Heart left ventricle (tissue), 16 donors: ENCODE measurements around the gene MACF1. TPM values are rescaled to one million over a fixed set of nuclear protein-coding genes. Genes with fewer than 3 reads are reported as not detected.

Experiments used
- ATAC-seq, 4 donors: fragments of 200-7000 bp; cut with Tn5 transposase; one replicate each; pipeline ENCODE4 v1.9.1; 2020 to 2022; ENCODE audit warnings: moderate library complexity in 4 of 4, mild to moderate bottlenecking in 3 of 4, moderate number of reproducible peaks in 1 of 4
- DNase-seq, 5 donors: peaks; one replicate each; pipeline ENCODE4 v3.0.0-alpha.2; 2020
- H3K27ac ChIP-seq, 12 donors: fragments of 200-600 bp; sonication (generic) in 4 of 12; one replicate each; pipeline versions ENCODE4 v1.5.0 to v1.8.0; 2016 to 2022; ENCODE audit warnings: mild to moderate bottlenecking in 2 of 12
- H3K27me3 ChIP-seq, 9 donors: fragments of 200-600 bp; sonication (generic) in 2 of 9; one replicate each; pipeline versions ENCODE4 v1.5.1 to v1.8.0; 2016 to 2022; ENCODE audit warnings: mild to moderate bottlenecking in 3 of 9
- H3K36me3 ChIP-seq, 9 donors: fragments of 200-600 bp; sonication (generic) in 2 of 9; one replicate each; pipeline versions ENCODE4 v1.5.0 to v1.8.0; 2018 to 2022; ENCODE audit warnings: mild to moderate bottlenecking in 2 of 9
- H3K4me1 ChIP-seq, 12 donors: fragments of 200-600 bp; sonication (generic) in 4 of 12; one replicate each; pipeline versions ENCODE4 v1.5.0 to v1.8.0; 2016 to 2022; ENCODE audit warnings: mild to moderate bottlenecking in 3 of 12
- H3K4me3 ChIP-seq, 12 donors: fragments of 200-600 bp; sonication (generic) in 4 of 12; one replicate each; pipeline versions ENCODE4 v1.5.0 to v1.8.0; 2017 to 2022; ENCODE audit warnings: mild to moderate bottlenecking in 9 of 12, moderate library complexity in 4 of 12
- H3K9me3 ChIP-seq, 12 donors: fragments of 200-600 bp; sonication (generic) in 4 of 12; one replicate each; pipeline versions ENCODE4 v1.5.0 to v1.8.0; 2016 to 2022; ENCODE audit warnings: mild to moderate bottlenecking in 1 of 12
- POLR2A ChIP-seq, 2 donors: fragments of 450-650 bp; IDR thresholded peaks; one replicate each; pipeline ENCODE4 v1.6.1; 2017; ENCODE audit warnings: antibody characterized with exemption in 2 of 2, mild to moderate bottlenecking in 2 of 2, moderate library complexity in 2 of 2
- WGBS, 4 donors: extraction: QIAGEN DNeasy Blood & Tissue Kit in 2 of 4; methylation state at CpG; one replicate each; pipeline versions ENCODE4 v1.1.5 to v1.1.7; 2013 to 2018; 5-methylcytosine and 5-hydroxymethylcytosine counted together
- intact Hi-C, 10 donors: fragments of 100-400 bp; cut with DNase I; formaldehyde crosslinking; loops; one replicate each; pipeline versions ENCODE4 v1.11.1 to v1.14.2; 2022
- polyA plus RNA-seq, 2 donors: library from polyadenylated mRNA; stranded (reverse); fragments of 200-250 nt; gene quantifications; one replicate each; pipeline ENCODE4 v1.2.3, GENCODE V29; 2013
- total RNA-seq, 9 donors: library from RNA; depleted of rRNA in 2 of 9; stranded (reverse); fragments of >200 nt in 2 of 9; fragmentation: NEBNext Ultra II Directional in 3 of 9; extraction: Animal tissue kit (Norgen Biotek cat#: 25700) in 3 of 9; gene quantifications; one replicate each; pipeline versions ENCODE4 v1.1.0 to v1.2.4, GENCODE V29; 2016 to 2023
- TF ChIP-seq, protein P1 (sequence below), 12 donors: fragments of 200-600 bp; sonication (generic) in 4 of 12; IDR thresholded peaks; one replicate each; pipeline versions ENCODE4 v1.5.0 to v1.8.0; 2018 to 2022; ENCODE audit warnings: antibody characterized with exemption in 12 of 12, mild to moderate bottlenecking in 5 of 12
- donor health status: ischemic (EF 13 %, LVEDD 7.1; RV severe dilation, severe dysfunction).
- donor health status: healthy with polysubstance abuse.
- donor health status: DM: no; HTN: yes; CAD: no.
- donor health status: DM: no; HTN: no; CAD: no.
- donor health status: ischemic (EF 25% LVEDD 6.9; RV normal size, moderate dysfunction).
- donor health status: ischemic (EF 25% LVEDD 5.7; RV mildly dilated, moderate dysfunction).
- donor health status: healthy.
- donor health status: DM: yes; HTN: yes; CAD: no.
- donor health status: ischemic (EF 35%, LVEDD 5.7; RV mildly dilated, moderate dysfunction).
- donor health status: nonischemic (EF 11% LVEDD 7.7; RV severe dilation, severe dysfunction).
- donor health status: DM: yes; HTN: yes; CAD: no.
- donor health status: PGD.
- donor health status: ischemic (EF 29% LVEDD 5.4; RV normal size, mild dysfunction).
- donor health status: nonischemic (EF 23%, LVEDD 6.1; RV moderate dilation, normal function).

The MACF1 gene
- total and polyA plus RNA-seq, 11 donors: 102 to 436 (median 251) TPM

DNA sequence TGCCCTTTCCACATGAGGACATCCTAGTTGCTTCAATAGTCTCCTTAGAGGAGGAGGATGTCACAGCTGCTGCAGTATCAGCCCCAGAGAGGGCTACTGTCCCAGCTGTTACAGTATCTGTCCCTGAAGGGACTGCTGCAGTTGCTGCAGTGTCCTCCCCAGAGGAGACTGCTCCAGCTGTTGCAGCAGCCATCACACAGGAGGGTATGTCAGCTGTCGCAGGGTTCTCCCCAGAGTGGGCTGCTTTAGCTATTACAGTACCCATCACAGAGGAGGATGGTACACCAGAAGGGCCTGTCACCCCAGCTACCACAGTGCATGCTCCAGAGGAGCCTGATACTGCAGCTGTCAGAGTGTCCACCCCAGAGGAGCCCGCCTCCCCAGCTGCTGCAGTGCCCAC, 208.4 kb downstream of the MACF1 start:
- Histone ChIP-seq H3K9me3 (no peaks in the 10 kb centered on the region), H3K4me1 (peaks cover 18 to 87% (median 69%) of the 10 kb centered on the region in 12 donors), H3K36me3 (peaks cover 0 to 36% (median 10%) of the 10 kb centered on the region in 9 donors), H3K4me3 (no peak overlapping the region), H3K27ac (no peak overlapping the region), H3K27me3 (no peaks in the 10 kb centered on the region)
- 68 to 79% (median 77%) methylated on average over 2 of the region's 2 CpGs; no CpG with 5 or more reads in 1 of the 4 donors for WGBS, 4 donors
- DNase-seq: no peak
- no peak for TF ChIP-seq POLR2A (IDR thresholded peaks at IDR 0.05)
- TF ChIP-seq, protein P1, sequence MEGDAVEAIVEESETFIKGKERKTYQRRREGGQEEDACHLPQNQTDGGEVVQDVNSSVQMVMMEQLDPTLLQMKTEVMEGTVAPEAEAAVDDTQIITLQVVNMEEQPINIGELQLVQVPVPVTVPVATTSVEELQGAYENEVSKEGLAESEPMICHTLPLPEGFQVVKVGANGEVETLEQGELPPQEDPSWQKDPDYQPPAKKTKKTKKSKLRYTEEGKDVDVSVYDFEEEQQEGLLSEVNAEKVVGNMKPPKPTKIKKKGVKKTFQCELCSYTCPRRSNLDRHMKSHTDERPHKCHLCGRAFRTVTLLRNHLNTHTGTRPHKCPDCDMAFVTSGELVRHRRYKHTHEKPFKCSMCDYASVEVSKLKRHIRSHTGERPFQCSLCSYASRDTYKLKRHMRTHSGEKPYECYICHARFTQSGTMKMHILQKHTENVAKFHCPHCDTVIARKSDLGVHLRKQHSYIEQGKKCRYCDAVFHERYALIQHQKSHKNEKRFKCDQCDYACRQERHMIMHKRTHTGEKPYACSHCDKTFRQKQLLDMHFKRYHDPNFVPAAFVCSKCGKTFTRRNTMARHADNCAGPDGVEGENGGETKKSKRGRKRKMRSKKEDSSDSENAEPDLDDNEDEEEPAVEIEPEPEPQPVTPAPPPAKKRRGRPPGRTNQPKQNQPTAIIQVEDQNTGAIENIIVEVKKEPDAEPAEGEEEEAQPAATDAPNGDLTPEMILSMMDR (IDR thresholded peaks at IDR 0.05): no peak
- intact Hi-C loops: loop anchor here in 3 of 10 donors (5.0 to 10.0 kb wide), 4 partner anchors 41 to 208 kb away; partner anchors contain the start of gene MACF1 (in 1 of the 3)
- no peak for ATAC-seq

DNA sequence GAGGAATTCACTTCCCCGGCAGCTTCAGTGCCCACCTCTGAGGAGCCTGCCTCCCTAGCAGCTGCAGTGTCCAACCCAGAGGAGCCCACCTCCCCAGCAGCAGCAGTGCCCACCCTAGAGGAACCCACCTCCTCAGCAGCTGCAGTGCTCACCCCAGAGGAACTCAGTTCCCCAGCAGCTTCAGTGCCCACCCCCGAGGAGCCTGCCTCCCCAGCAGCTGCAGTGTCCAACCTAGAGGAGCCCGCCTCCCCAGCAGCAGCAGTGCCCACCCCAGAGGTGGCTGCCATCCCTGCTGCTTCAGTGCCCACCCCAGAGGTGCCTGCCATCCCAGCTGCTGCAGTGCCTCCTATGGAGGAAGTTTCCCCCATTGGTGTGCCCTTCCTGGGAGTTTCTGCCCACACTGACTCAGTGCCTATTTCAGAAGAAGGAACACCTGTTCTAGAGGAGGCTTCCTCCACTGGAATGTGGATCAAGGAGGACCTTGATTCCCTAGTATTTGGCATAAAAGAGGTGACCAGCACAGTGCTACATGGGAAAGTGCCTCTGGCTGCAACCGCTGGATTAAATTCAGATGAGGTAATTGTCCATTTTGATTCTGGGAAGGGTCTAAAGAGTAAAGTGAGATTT, 209.5 kb downstream of the MACF1 start:
- Histone ChIP-seq H3K9me3 (no peaks in the 10 kb centered on the region), H3K4me3 (peak overlapping the region in 6 of 12 donors; percentile 2 to 30 (median 10)), H3K4me1 (peaks cover 18 to 92% (median 67%) of the 10 kb centered on the region in 12 donors), H3K36me3 (peaks cover 0 to 36% (median 10%) of the 10 kb centered on the region in 9 donors), H3K27ac (peak overlapping the region in 5 of 12 donors; percentile 20 to 63 (median 21)), H3K27me3 (no peaks in the 10 kb centered on the region)
- DNase-seq (no peak), ATAC-seq (peak in 1 of 4 donors; percentile 20)
- intact Hi-C loops: loop anchor here in 3 of 10 donors (5.0 to 10.0 kb wide), 4 partner anchors 42 to 209 kb away; partner anchors contain the start of gene MACF1 (in 1 of the 3)
- TF ChIP-seq, protein P1 (IDR thresholded peaks at IDR 0.05): no peak
- TF ChIP-seq POLR2A (IDR thresholded peaks at IDR 0.05): no peak
- WGBS, 4 donors: 35 to 63% (median 59%) methylated on average over 2 to 4 of the region's 4 CpGs

GRCh38 chr1:39415553-39415952, 211.1 kb downstream of the MACF1 start:
- Histone ChIP-seq H3K27ac (no peak overlapping the region), H3K27me3 (no peaks in the 10 kb centered on the region), H3K4me3 (no peak overlapping the region), H3K9me3 (no peaks in the 10 kb centered on the region), H3K4me1 (peaks cover 12 to 93% (median 55%) of the 10 kb centered on the region in 12 donors), H3K36me3 (peaks cover 0 to 38% (median 10%) of the 10 kb centered on the region in 9 donors)
- no peak for ATAC-seq
- intact Hi-C loops: loop anchor here in 2 of 10 donors (5.0 to 10.0 kb wide), 3 partner anchors 38 to 211 kb away; partner anchors contain the start of gene MACF1 (in 1 of the 2)
- 79 to 93% (median 88%) methylated on average over 9 of the region's 9 CpGs for WGBS, 4 donors
- DNase-seq: no peak
- no peak for TF ChIP-seq POLR2A (IDR thresholded peaks at IDR 0.05)
- TF ChIP-seq, protein P1 (IDR thresholded peaks at IDR 0.05): no peak

GRCh38 chr1:39416609-39417008, 212.1 kb downstream of the MACF1 start:
- TF ChIP-seq, protein P1 (IDR thresholded peaks at IDR 0.05): no peak
- TF ChIP-seq POLR2A (IDR thresholded peaks at IDR 0.05): no peak
- no peaks in the 10 kb centered on the region for H3K27me3 ChIP-seq
- peaks cover 7 to 90% (median 46%) of the 10 kb centered on the region in 12 donors for H3K4me1 ChIP-seq
- ATAC-seq (no peak), DNase-seq (no peak)
- H3K9me3 ChIP-seq: no peaks in the 10 kb centered on the region
- intact Hi-C loops: loop anchor here in 2 of 10 donors (5.0 to 10.0 kb wide), 3 partner anchors 39 to 212 kb away; partner anchors contain the start of gene MACF1 (in 1 of the 2)
- H3K36me3 ChIP-seq: peaks cover 0 to 43% (median 10%) of the 10 kb centered on the region in 9 donors
- no peak overlapping the region for H3K27ac ChIP-seq
- no peak overlapping the region for H3K4me3 ChIP-seq
